Measurements from ENCODE around the gene MYO10.

Gene MYO10

DNA sequence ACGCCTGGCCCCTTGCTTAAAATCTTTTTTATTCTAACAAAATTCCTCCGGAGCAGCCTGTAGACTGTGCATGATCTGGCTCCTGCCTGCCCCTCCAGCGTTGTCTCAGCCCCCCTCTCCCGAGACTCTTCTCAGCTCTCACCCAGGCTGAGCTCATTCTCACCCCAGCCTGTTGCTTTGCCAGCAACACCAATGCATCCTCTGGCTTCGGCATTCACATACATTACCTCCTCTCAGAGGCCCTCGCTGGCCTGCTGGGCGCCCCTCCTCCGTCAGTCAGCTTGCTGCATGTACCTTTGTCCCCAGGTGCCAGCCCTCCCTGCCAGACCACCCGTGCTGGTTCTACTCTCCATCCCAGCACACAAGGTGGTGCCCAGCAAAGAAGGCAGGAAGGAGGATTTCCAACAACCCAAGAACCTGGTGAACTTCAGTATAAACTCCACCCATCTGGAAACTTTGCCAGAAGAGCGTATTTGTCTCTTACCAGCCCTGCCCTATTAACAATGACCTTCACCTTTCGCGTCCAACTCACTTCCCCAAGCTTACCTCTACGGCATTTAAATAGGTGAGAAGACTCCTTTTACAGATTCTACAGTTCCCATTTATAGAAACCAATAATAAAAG, 35.0 kb downstream of the MYO10 start:
- TF ChIP-seq, protein P1, sequence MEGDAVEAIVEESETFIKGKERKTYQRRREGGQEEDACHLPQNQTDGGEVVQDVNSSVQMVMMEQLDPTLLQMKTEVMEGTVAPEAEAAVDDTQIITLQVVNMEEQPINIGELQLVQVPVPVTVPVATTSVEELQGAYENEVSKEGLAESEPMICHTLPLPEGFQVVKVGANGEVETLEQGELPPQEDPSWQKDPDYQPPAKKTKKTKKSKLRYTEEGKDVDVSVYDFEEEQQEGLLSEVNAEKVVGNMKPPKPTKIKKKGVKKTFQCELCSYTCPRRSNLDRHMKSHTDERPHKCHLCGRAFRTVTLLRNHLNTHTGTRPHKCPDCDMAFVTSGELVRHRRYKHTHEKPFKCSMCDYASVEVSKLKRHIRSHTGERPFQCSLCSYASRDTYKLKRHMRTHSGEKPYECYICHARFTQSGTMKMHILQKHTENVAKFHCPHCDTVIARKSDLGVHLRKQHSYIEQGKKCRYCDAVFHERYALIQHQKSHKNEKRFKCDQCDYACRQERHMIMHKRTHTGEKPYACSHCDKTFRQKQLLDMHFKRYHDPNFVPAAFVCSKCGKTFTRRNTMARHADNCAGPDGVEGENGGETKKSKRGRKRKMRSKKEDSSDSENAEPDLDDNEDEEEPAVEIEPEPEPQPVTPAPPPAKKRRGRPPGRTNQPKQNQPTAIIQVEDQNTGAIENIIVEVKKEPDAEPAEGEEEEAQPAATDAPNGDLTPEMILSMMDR (IDR thresholded peaks at IDR 0.05): no peak
- Histone ChIP-seq H3K9me3 (ENCODE audit: control insufficient read depth, low read length) (no peaks in the 10 kb centered on the region), H3K4me1 (no peaks in the 10 kb centered on the region), H3K27me3 (ENCODE audit: control insufficient read depth, insufficient read depth, low read length) (no peaks in the 10 kb centered on the region), H3K36me3 (ENCODE audit: control insufficient read depth, insufficient read depth, low read length) (no peaks in the 10 kb centered on the region), H3K27ac (no peak overlapping the region), H3K79me2 (no peaks in the 10 kb centered on the region), H2AFZ (no peak overlapping the region), H3K4me2 (ENCODE audit: low read length) (no peak overlapping the region), H3K4me3 (ENCODE audit: low read depth, low read length) (no peak overlapping the region), H3K9ac (no peak overlapping the region)

DNA sequence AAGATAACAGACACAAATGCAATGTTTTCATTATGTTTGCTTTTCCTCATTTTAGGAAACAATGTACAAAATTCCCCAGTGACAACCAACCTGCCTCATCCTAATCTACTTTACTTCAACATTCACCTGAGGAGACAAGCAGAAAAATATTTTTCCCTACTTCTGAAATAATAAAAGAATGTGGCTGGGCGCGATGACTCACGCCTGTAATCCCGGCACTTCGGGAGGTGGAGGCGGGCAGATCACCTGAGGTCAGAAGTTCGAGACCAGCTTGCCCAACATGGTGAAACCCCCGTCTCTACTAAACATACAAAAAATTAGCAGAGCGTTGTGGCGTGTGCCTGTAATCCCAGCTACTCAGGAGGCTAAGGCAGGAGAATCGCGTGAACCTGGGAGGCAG, 36.9 kb downstream of the MYO10 start:
- Histone ChIP-seq H2AFZ (no peak overlapping the region), H3K9me3 (ENCODE audit: control insufficient read depth, low read length) (no peaks in the 10 kb centered on the region), H3K4me2 (ENCODE audit: low read length) (no peak overlapping the region), H3K27me3 (ENCODE audit: control insufficient read depth, insufficient read depth, low read length) (no peaks in the 10 kb centered on the region), H3K4me1 (peaks cover 5% of the 10 kb centered on the region), H3K27ac (no peak overlapping the region), H3K36me3 (ENCODE audit: control insufficient read depth, insufficient read depth, low read length) (no peaks in the 10 kb centered on the region), H3K9ac (no peak overlapping the region), H3K79me2 (no peaks in the 10 kb centered on the region), H3K4me3 (ENCODE audit: low read depth, low read length) (no peak overlapping the region)
- TF ChIP-seq, protein P1 (IDR thresholded peaks at IDR 0.05): no peak

GRCh38 chr5:16897800-16898199, 38.3 kb downstream of the MYO10 start:
- H3K4me2 ChIP-seq (ENCODE audit: low read length): no peak overlapping the region
- no peaks in the 10 kb centered on the region for H3K27me3 ChIP-seq (ENCODE audit: control insufficient read depth, insufficient read depth, low read length)
- H3K4me3 ChIP-seq (ENCODE audit: low read depth, low read length): no peak overlapping the region
- H3K79me2 ChIP-seq: no peaks in the 10 kb centered on the region
- H3K4me1 ChIP-seq: peaks cover 8% of the 10 kb centered on the region
- TF ChIP-seq, protein P1 (IDR thresholded peaks at IDR 0.05): no peak
- no peak overlapping the region for H3K9ac ChIP-seq
- H3K9me3 ChIP-seq (ENCODE audit: control insufficient read depth, low read length): no peaks in the 10 kb centered on the region
- H3K27ac ChIP-seq: no peak overlapping the region
- H3K36me3 ChIP-seq (ENCODE audit: control insufficient read depth, insufficient read depth, low read length): no peaks in the 10 kb centered on the region
- H2AFZ ChIP-seq: no peak overlapping the region

- Histone ChIP-seq H3K79me2 (no peaks in the 10 kb centered on the region), H3K9me3 (ENCODE audit: control insufficient read depth, low read length) (no peaks in the 10 kb centered on the region), H3K4me1 (peaks cover 8% of the 10 kb centered on the region), H2AFZ (no peak overlapping the region), H3K36me3 (ENCODE audit: control insufficient read depth, insufficient read depth, low read length) (no peaks in the 10 kb centered on the region), H3K27me3 (ENCODE audit: control insufficient read depth, insufficient read depth, low read length) (no peaks in the 10 kb centered on the region), H3K4me2 (ENCODE audit: low read length) (no peak overlapping the region), H3K27ac (no peak overlapping the region), H3K9ac (no peak overlapping the region), H3K4me3 (ENCODE audit: low read depth, low read length) (no peak overlapping the region)
- TF ChIP-seq, protein P1 (IDR thresholded peaks at IDR 0.05): no peak
These were observed 38.8 kb downstream of the MYO10 start for GRCh38 chr5:16897284-16897704.

DNA sequence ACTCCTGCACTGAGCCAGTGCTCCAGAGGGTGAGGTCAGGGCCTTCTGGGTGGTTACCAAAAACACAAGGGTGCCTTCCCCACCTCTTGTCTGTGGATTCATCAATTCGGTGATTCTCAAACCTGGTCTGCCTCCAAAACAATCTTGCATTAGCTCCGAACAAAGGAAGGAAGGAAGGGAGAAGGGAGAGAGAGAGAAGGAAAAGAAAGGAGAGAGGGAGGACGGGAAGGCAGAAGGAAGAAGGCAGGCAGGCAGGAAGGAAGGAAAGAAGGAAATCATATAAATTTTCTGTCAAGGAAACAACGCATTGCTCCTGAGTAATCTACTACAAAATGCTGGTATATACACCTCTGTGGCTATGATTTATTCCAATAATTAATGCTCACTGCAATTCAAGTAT, 39.3 kb downstream of the MYO10 start:
- Histone ChIP-seq H3K4me2 (ENCODE audit: low read length) (no peak overlapping the region), H2AFZ (no peak overlapping the region), H3K79me2 (no peaks in the 10 kb centered on the region), H3K4me1 (peaks cover 8% of the 10 kb centered on the region), H3K27ac (no peak overlapping the region), H3K4me3 (ENCODE audit: low read depth, low read length) (no peak overlapping the region), H3K9me3 (ENCODE audit: control insufficient read depth, low read length) (no peaks in the 10 kb centered on the region), H3K9ac (no peak overlapping the region), H3K27me3 (ENCODE audit: control insufficient read depth, insufficient read depth, low read length) (no peaks in the 10 kb centered on the region), H3K36me3 (ENCODE audit: control insufficient read depth, insufficient read depth, low read length) (no peaks in the 10 kb centered on the region)
- TF ChIP-seq, protein P1 (IDR thresholded peaks at IDR 0.05): no peak
